ENCODE measurements around the gene HOXC6. TPM values are rescaled to one million over a fixed set of nuclear protein-coding genes. Genes with fewer than 3 reads are reported as not detected.

HOXC6 gene
- total and polyA plus RNA-seq, 9 of the 15 experiments (the other 6 are each of a cell fraction or from before 2014, with no cell fraction given) = 0.06 to 4.0 (median 1.4) TPM

DNA sequence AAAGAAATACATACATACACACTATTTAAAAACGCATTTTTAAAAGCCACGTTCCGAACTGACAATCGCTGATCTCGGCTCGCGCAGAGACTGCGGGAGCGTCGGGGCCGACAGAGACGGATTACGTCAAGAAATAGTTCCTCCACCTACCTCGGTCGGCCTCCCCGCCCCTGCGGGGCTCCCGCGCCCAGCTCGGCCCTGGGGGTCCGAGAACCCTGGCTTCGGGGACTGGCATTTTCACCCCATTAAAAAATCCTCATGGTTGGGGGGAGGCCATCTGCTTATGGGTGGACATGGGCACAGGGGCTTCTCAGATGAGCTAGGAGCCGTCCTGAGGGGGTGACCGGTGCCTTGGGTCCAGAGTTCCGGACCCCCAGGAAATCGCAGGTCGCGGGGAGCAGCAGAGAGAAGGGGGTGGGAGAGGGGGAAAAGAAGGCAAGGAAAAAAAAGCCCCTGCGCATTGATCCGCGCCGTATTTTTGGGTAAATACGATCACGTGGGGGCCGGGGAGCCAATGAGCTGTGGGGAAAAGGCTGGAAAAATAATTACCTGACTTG is 28.6 kb upstream of the HOXC6 start (continued):
- no peak for TF ChIP-seq ZNF274 (IDR thresholded peaks at IDR 0.05; ENCODE audit: borderline replicate concordance, low read depth, low read length)

DNA sequence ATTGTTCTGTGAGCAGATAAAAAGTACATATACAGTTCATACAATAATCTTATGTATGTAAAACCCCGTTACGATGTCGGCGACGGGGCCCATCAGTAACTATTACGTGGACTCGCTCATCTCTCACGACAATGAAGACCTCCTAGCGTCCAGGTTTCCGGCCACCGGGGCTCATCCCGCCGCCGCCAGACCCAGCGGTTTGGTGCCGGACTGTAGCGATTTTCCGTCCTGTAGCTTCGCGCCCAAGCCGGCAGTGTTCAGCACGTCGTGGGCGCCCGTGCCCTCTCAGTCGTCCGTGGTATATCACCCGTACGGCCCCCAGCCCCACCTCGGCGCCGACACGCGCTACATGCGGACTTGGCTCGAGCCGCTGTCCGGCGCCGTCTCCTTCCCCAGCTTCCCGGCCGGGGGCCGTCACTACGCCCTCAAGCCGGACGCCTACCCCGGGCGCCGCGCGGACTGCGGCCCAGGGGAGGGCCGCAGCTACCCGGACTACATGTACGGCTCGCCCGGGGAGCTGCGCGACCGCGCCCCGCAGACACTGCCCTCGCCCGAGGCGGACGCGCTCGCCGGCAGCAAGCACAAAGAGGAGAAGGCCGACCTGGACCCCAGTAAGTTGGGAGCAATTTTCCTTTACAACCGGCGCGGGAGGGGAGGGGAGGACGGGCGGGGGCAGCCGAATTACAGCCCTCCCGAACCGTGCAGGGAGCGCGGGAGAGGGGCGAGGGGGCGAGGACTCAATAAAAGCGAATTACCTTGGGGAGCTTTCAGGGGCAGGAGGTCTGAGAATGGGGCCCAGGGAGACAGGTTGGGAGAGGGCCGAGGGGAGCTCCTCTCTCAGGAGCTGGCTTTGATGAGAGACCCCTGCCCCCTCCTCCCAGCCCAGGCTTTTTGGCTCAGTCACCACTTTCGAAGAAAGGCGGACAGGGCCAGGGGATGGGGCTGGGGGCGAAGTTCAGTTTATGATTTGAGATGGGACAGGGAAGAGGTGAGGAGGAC is 27.8 kb upstream of the HOXC6 start, which contains the start of gene HOXC9:
HOXC9 (plus strand) TSS at position 46 of the 999 bp plus-strand sequence; CDS start at position 74, 28 bp downstream.
- ChIA-PET CTCF (ENCODE audit: low intra/inter-chr PET ratio) (no interaction called here), POLR2A (interaction anchor here (0.6 to 5.6 kb wide), 18 partner anchors 9 to 288 kb away, joined by 3 to 43 read pairs (median 4); partner anchors contain the start of gene CBX5)
- BruUV-seq (replicated peaks) = TSS peak; percentile 35
- peak within 1 kb of the TSS; percentile 94 for H3K27ac ChIP-seq (ENCODE audit: extremely low read depth, low read depth, low read length)
- H2AFZ ChIP-seq (ENCODE audit: low read depth, low read length) = peak within 1 kb of the TSS; percentile 97
- H3K4me3 ChIP-seq = peak within 1 kb of the TSS; percentile 71
- intact Hi-C loops (cut with micrococcal nuclease) (no loop called here), in situ Hi-C loops (cut with MboI) (no loop called here)
- H3K9ac ChIP-seq (ENCODE audit: insufficient read depth in 1 of 2, low read depth in 2 of 2, low read length in 2 of 2) = peak within 1 kb of the TSS; percentile 94 to 99
- H3K27me3 ChIP-seq (ENCODE audit: control insufficient read depth in 2 of 2, insufficient read depth in 2 of 2, low read length in 2 of 2) = no peaks in the 10 kb centered on the region
- no peaks in the 10 kb centered on the region for H3K9me1 ChIP-seq (ENCODE audit: control insufficient read depth, insufficient read depth, low read length)
- peak within 1 kb of the TSS; percentile 95 for H3K4me2 ChIP-seq (ENCODE audit: insufficient read depth, low read length)
- peaks cover 38 to 76% of the 10 kb centered on the region in 2 experiments for H3K4me1 ChIP-seq (replicated peaks in 1 of 2; ENCODE audit: control insufficient read depth in 2 of 2, insufficient read depth in 2 of 2, low read length in 2 of 2)
- no peaks in the 10 kb centered on the region for H3K36me3 ChIP-seq (ENCODE audit: control insufficient read depth, insufficient read depth, low read length)
- FAIRE-seq (no peak), ATAC-seq (peak; percentile 51), DNase-seq (ENCODE audit: extremely low read depth in 1 of 4, low spot score in 3 of 4) (peak; percentile 57 to 69 (median 63))
- H4K20me1 ChIP-seq (replicated peaks; ENCODE audit: control insufficient read depth, insufficient read depth, low read length) = no peaks in the 10 kb centered on the region
- H3K9me3 ChIP-seq (replicated peaks; ENCODE audit: control insufficient read depth, insufficient read depth, low read depth, low read length) = no peaks in the 10 kb centered on the region
- 4% methylated on average over 56 of the region's 87 CpGs for WGBS (ENCODE audit: insufficient coverage, low coverage, missing lambda C conversion rate)
- peaks cover 39% of the 10 kb centered on the region for H3K79me2 ChIP-seq (ENCODE audit: control insufficient read depth, insufficient read depth, low read length)
- TF ChIP-seq CTBP1 (IDR thresholded peaks at IDR 0.05; ENCODE audit: borderline replicate concordance) (peak; percentile 57), RBBP5 (IDR thresholded peaks at IDR 0.05; ENCODE audit: borderline replicate concordance, insufficient read depth, low read length, poor library complexity, severe bottlenecking) (peak; percentile 90), ETV1 (tag; conservative IDR thresholded peaks at IDR 0.05; ENCODE audit: low read depth) (peak; percentile 47; the same call in 1 of the 2 replicates), HNRNPUL1 (IDR thresholded peaks at IDR 0.05; ENCODE audit: low read length) (no peak), MBD2 (IDR thresholded peaks at IDR 0.05; ENCODE audit: borderline replicate concordance, low read depth) (no peak), ZNF696 (CRISPR knock-in tag; conservative IDR thresholded peaks at IDR 0.05) (no peak), L3MBTL2 (IDR thresholded peaks at IDR 0.05) (peak; percentile 87), TCF7 (IDR thresholded peaks at IDR 0.05; ENCODE audit: borderline replicate concordance) (peak; percentile 59; the same call in 1 of the 2 replicates)
- TF ChIP-seq, protein P1, sequence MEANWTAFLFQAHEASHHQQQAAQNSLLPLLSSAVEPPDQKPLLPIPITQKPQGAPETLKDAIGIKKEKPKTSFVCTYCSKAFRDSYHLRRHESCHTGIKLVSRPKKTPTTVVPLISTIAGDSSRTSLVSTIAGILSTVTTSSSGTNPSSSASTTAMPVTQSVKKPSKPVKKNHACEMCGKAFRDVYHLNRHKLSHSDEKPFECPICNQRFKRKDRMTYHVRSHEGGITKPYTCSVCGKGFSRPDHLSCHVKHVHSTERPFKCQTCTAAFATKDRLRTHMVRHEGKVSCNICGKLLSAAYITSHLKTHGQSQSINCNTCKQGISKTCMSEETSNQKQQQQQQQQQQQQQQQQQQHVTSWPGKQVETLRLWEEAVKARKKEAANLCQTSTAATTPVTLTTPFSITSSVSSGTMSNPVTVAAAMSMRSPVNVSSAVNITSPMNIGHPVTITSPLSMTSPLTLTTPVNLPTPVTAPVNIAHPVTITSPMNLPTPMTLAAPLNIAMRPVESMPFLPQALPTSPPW (CRISPR knock-in tag; IDR thresholded peaks at IDR 0.05) = peak; percentile 25; the same call in 1 of the 2 replicates
- TF ChIP-seq, protein P2, sequence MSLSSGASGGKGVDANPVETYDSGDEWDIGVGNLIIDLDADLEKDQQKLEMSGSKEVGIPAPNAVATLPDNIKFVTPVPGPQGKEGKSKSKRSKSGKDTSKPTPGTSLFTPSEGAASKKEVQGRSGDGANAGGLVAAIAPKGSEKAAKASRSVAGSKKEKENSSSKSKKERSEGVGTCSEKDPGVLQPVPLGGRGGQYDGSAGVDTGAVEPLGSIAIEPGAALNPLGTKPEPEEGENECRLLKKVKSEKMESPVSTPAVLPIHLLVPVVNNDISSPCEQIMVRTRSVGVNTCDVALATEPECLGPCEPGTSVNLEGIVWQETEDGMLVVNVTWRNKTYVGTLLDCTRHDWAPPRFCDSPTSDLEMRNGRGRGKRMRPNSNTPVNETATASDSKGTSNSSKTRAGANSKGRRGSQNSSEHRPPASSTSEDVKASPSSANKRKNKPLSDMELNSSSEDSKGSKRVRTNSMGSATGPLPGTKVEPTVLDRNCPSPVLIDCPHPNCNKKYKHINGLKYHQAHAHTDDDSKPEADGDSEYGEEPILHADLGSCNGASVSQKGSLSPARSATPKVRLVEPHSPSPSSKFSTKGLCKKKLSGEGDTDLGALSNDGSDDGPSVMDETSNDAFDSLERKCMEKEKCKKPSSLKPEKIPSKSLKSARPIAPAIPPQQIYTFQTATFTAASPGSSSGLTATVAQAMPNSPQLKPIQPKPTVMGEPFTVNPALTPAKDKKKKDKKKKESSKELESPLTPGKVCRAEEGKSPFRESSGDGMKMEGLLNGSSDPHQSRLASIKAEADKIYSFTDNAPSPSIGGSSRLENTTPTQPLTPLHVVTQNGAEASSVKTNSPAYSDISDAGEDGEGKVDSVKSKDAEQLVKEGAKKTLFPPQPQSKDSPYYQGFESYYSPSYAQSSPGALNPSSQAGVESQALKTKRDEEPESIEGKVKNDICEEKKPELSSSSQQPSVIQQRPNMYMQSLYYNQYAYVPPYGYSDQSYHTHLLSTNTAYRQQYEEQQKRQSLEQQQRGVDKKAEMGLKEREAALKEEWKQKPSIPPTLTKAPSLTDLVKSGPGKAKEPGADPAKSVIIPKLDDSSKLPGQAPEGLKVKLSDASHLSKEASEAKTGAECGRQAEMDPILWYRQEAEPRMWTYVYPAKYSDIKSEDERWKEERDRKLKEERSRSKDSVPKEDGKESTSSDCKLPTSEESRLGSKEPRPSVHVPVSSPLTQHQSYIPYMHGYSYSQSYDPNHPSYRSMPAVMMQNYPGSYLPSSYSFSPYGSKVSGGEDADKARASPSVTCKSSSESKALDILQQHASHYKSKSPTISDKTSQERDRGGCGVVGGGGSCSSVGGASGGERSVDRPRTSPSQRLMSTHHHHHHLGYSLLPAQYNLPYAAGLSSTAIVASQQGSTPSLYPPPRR (CRISPR knock-in tag; IDR thresholded peaks at IDR 0.05; ENCODE audit: borderline replicate concordance) = no peak
